Kidney epithelial cell (primary cell): ENCODE data around the gene GSE1. TPM values are rescaled to one million over a fixed set of nuclear protein-coding genes. Genes with fewer than 3 reads are reported as not detected.

Experiments used
- DNase-seq: peaks from one replicate; pipeline ENCODE4 v3.0.0-alpha.2; 2010; ENCODE audit warnings: low read depth
- H3K27me3 ChIP-seq: 2 replicates; pipeline ENCODE4 v1.6.0; 2011; ENCODE audit warnings: low read length; ENCODE audit not compliant: control insufficient read depth, insufficient read depth
- H3K36me3 ChIP-seq: 2 replicates; pipeline ENCODE4 v1.5.1; 2011; ENCODE audit warnings: low read length; ENCODE audit not compliant: control insufficient read depth, insufficient read depth
- H3K4me3 ChIP-seq: 2 replicates; pipeline ENCODE4 v1.5.1; 2011; ENCODE audit warnings: low read depth, mild to moderate bottlenecking, control low read depth, low read length
- total RNA-seq: library from RNA; depleted of rRNA; stranded (reverse); fragments of >200 nt; gene quantifications from 2 replicates; pipeline ENCODE4 v1.2.3, GENCODE V29; 2015
- TF ChIP-seq, protein P1 (sequence below): IDR thresholded peaks from 2 replicates; pipeline ENCODE4 v1.5.1; 2011; ENCODE audit warnings: mild to moderate bottlenecking, moderate library complexity, low read length, control low read depth, inconsistent platforms; ENCODE audit not compliant: insufficient read depth, poor library complexity, severe bottlenecking

GSE1 gene
- total RNA-seq, 1 donor from 2014 or later = 25.7 TPM

DNA sequence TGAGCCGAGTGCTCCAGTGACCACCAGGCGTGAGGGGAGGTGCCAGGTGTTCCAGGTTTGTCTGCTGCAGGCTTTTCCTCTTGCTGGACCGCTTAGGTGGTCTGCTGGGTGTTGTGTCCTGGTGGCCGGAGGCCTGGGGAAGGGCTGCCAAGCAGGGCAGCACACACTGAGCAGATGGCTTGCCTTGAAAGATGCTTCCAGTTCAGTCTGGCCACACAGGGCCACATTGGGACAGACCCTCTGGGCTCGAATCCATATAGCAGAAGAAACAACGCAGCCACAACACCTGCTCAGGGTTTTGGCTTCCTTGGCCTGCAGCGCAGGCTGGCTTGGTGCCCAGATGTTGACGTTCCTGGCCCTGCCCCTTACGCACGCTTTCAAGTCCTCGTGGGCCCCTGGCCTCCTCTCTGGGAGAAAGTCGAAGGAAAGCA lies 50.8 kb downstream of the GSE1 start:
- H3K27me3 ChIP-seq = no peaks in the 10 kb centered on the region
- peaks cover 7% of the 10 kb centered on the region for H3K36me3 ChIP-seq
- DNase-seq = no peak
- no peak overlapping the region for H3K4me3 ChIP-seq
- TF ChIP-seq, protein P1, sequence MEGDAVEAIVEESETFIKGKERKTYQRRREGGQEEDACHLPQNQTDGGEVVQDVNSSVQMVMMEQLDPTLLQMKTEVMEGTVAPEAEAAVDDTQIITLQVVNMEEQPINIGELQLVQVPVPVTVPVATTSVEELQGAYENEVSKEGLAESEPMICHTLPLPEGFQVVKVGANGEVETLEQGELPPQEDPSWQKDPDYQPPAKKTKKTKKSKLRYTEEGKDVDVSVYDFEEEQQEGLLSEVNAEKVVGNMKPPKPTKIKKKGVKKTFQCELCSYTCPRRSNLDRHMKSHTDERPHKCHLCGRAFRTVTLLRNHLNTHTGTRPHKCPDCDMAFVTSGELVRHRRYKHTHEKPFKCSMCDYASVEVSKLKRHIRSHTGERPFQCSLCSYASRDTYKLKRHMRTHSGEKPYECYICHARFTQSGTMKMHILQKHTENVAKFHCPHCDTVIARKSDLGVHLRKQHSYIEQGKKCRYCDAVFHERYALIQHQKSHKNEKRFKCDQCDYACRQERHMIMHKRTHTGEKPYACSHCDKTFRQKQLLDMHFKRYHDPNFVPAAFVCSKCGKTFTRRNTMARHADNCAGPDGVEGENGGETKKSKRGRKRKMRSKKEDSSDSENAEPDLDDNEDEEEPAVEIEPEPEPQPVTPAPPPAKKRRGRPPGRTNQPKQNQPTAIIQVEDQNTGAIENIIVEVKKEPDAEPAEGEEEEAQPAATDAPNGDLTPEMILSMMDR = no peak

DNA sequence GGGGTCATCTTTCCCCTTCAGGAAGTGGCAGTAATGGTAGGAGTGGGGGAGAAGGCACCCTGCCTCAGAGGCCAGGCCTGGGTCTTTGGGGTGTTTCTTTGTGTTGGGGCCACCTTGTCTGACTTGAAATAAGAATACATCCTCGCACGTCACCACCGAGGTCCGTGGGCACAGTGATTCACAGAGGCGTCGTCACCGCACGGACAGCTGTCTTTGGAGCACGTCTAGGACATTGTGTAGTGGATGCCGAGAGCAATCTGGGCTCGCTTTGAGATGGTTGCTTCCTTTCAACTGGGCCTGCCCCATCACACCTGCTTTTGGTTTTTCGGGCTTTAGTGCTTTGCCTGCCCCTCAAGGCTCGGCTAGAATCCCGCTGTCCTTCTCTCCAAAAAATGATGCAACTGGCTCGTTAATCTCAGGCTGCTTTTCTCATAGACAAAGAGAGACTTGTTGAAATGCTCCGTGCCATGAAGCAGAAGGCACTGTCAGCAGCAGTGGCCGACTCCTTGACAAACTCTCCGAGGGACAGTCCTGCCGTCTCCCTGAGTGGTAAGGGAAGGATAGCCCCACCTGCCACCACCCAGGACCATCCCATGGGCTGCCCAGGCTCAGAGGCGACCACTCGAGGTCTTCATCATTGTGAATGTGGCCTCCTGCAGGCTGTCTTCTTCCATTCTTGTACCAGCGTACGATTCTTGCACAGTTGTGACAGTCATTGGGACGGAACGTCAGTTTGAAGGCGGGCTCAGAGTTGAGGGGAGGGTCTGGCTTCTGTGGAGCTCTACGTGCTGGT lies 51.7 kb downstream of the GSE1 start:
- TF ChIP-seq, protein P1 = no peak
- H3K4me3 ChIP-seq = no peak overlapping the region
- DNase-seq = no peak
- H3K36me3 ChIP-seq = peaks cover 8% of the 10 kb centered on the region
- H3K27me3 ChIP-seq = no peaks in the 10 kb centered on the region

DNA sequence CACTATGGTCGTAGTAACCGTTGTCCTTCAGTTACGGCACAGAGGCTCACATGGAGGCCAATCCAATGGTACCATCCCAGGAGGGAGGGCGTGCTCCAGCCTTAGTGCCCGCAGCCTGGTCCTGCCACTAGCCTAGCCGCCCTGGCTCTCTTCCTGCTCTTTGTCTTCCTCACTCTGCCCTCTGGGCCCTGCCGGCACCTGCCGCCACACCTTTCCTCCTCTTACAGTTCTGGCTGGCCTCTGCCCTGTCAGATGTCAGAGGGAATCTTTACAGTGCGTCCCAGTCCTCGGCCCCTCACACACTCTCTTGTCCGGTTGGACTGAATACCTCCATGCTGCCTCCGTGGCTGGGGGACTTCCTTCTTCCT lies 52.2 kb downstream of the GSE1 start:
- H3K36me3 ChIP-seq = peaks cover 8% of the 10 kb centered on the region
- H3K4me3 ChIP-seq = no peak overlapping the region
- no peak for DNase-seq
- H3K27me3 ChIP-seq = no peaks in the 10 kb centered on the region
- TF ChIP-seq, protein P1 = no peak

DNA sequence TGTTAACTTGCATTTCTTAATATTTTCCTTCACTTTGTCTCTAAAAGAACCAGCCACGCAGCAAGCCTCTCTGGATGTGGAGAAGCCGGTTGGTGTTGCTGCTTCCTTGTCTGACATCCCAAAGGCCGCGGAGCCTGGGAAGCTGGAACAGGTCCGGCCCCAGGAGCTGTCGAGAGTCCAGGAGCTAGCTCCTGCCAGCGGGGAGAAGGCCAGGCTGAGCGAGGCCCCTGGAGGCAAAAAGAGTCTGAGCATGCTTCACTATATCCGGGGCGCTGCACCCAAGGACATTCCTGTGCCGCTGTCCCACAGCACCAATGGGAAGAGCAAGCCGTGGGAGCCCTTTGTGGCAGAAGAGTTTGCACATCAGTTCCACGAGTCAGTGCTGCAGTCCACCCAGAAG lies 52.8 kb downstream of the GSE1 start:
- H3K27me3 ChIP-seq = no peaks in the 10 kb centered on the region
- peaks cover 8% of the 10 kb centered on the region for H3K36me3 ChIP-seq
- DNase-seq = no peak
- no peak overlapping the region for H3K4me3 ChIP-seq
- TF ChIP-seq, protein P1 = no peak

DNA sequence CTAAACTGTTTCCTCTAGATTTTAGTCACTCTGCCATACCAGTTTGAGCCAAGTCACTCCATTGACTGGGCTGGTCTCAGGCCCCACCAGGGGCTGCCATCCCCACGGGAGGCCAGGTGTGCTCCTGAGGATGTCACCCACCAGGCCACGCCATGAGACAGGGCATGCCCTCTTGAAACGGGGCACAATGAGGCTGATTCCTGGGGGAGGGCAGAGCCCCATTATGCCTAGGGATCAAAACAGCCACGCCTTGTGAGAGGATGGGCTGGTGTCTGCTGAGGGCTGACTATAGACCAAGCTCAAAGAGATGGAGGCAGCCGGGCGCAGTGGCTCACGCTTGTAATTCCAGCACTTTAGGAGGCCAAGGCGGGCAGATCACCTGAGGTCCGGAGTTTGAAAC lies 54.1 kb downstream of the GSE1 start:
- Histone ChIP-seq H3K4me3 (no peak overlapping the region), H3K36me3 (peaks cover 8% of the 10 kb centered on the region), H3K27me3 (no peaks in the 10 kb centered on the region)
- TF ChIP-seq, protein P1 = no peak
- no peak for DNase-seq
